GM12875 (cell line): Measurements from ENCODE around the gene PTPRD.

ENCODE experiments used
- H3K4me3 ChIP-seq: one replicate; pipeline ENCODE4 v1.5.1; 2011; ENCODE audit warnings: low read depth, low read length, control low read depth
- CTCF ChIP-seq: IDR thresholded peaks from 2 replicates; pipeline ENCODE4 v1.5.1; 2011; ENCODE audit warnings: low read depth, mild to moderate bottlenecking, control low read depth, inconsistent platforms, low read length, moderate library complexity, borderline replicate concordance; ENCODE audit not compliant: insufficient read depth

Gene PTPRD

GRCh38 chr9:8778356-8778755 lies 1834.4 kb downstream of the PTPRD start:
- no peak for TF ChIP-seq CTCF
- H3K4me3 ChIP-seq: no peak overlapping the region

- no peak for TF ChIP-seq CTCF
- H3K4me3 ChIP-seq: no peak overlapping the region
Measured at GRCh38 chr9:8772302-8772701, 1840.5 kb downstream of the PTPRD start.

- no peak for TF ChIP-seq CTCF
Measured at GRCh38 chr9:8769153-8769552, 1843.6 kb downstream of the PTPRD start.

GRCh38 chr9:8766096-8766495 lies 1846.7 kb downstream of the PTPRD start:
- TF ChIP-seq CTCF: no peak
- H3K4me3 ChIP-seq: no peak overlapping the region

More at GRCh38 chr9:8769153-8769552, 1843.6 kb downstream of the PTPRD start:
- H3K4me3 ChIP-seq: no peak overlapping the region

GRCh38 chr9:8764051-8764450 lies 1848.8 kb downstream of the PTPRD start:
- no peak overlapping the region for H3K4me3 ChIP-seq
- no peak for TF ChIP-seq CTCF

GRCh38 chr9:8762479-8763085 lies 1850.2 kb downstream of the PTPRD start:
- H3K4me3 ChIP-seq: no peak overlapping the region
- no peak for TF ChIP-seq CTCF

GRCh38 chr9:8760000-8760767 lies 1852.6 kb downstream of the PTPRD start:
- TF ChIP-seq CTCF: no peak
- H3K4me3 ChIP-seq: no peak overlapping the region
